Upper lobe of left lung (tissue), 4 donors: Measurements from ENCODE around the gene NFKB1.

Experiments
- EP300 ChIP-seq, 4 donors: sonication (generic); formaldehyde crosslinking; IDR thresholded peaks; one replicate each; pipeline ENCODE4 v1.5.1; 2017; ENCODE audit warnings: antibody characterized with exemption in 4 of 4, control low read depth in 2 of 4
- POLR2A ChIP-seq, 4 donors: fragments of 450-650 bp; IDR thresholded peaks; one replicate each; pipeline ENCODE4 v1.5.1; 2016 to 2017; ENCODE audit warnings: antibody characterized with exemption in 4 of 4, mild to moderate bottlenecking in 2 of 4
- POLR2AphosphoS5 ChIP-seq, 2 donors: sonication (generic); formaldehyde crosslinking; IDR thresholded peaks; one replicate each; pipeline ENCODE4 v1.5.1; 2017; ENCODE audit warnings: antibody characterized with exemption in 2 of 2
- TF ChIP-seq, protein P1 (sequence below), 6 experiments: fragments of 450-650 bp in 4 of 6; fragments of 200-600 bp in 2 of 6; sonication (generic) in 2 of 6; IDR thresholded peaks; one replicate each; pipeline ENCODE4 v1.5.1; 2016 to 2019; ENCODE audit warnings: antibody characterized with exemption in 6 of 6

DNA sequence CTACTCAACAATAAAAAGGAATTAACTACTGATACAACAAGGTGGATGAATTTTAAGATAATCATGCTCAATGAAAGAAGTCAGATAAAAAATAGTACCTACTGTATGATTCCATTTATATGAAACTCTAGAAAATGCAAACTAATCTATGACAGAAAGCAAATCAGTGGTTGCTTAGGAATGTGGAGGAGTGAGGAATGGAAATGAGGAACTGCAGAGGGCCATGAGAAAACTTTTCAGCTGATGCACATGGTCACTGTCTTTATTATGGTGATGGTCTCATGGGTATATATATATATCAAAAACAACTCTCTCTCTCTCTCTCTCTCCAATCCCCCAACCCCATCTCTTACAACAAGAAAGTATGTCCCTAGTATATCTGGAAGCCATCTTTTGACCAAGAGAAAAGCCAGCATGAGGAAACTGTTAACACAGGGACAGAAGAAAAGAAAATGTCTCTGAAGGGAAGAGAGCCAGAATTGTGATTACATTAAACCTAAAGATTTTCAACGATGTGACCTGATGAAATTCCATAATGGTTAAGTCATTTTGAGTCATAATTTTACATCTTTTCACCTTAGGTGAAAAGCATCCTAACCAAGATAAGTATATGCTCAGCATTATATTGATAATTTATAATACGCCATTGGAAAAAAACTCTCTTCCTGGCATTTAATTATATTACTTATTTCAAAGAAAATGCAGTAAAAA is 8.5 kb upstream of the NFKB1 start:
- TF ChIP-seq POLR2A (IDR thresholded peaks at IDR 0.05), result no peak
- TF ChIP-seq, protein P1, sequence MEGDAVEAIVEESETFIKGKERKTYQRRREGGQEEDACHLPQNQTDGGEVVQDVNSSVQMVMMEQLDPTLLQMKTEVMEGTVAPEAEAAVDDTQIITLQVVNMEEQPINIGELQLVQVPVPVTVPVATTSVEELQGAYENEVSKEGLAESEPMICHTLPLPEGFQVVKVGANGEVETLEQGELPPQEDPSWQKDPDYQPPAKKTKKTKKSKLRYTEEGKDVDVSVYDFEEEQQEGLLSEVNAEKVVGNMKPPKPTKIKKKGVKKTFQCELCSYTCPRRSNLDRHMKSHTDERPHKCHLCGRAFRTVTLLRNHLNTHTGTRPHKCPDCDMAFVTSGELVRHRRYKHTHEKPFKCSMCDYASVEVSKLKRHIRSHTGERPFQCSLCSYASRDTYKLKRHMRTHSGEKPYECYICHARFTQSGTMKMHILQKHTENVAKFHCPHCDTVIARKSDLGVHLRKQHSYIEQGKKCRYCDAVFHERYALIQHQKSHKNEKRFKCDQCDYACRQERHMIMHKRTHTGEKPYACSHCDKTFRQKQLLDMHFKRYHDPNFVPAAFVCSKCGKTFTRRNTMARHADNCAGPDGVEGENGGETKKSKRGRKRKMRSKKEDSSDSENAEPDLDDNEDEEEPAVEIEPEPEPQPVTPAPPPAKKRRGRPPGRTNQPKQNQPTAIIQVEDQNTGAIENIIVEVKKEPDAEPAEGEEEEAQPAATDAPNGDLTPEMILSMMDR (IDR thresholded peaks at IDR 0.05), result no peak
- no peak for TF ChIP-seq EP300 (IDR thresholded peaks at IDR 0.05)
- no peak for TF ChIP-seq POLR2AphosphoS5 (IDR thresholded peaks at IDR 0.05)
